GM12891 (cell line): ENCODE measurements around the gene PSAPL1.

Source experiments
- SPI1 ChIP-seq: IDR thresholded peaks from 2 replicates; pipeline ENCODE4 v1.6.1; 2011; ENCODE audit warnings: low read depth, low read length, control low read depth
- TAF1 ChIP-seq: IDR thresholded peaks from 2 replicates; pipeline ENCODE4 v1.6.1; 2011; ENCODE audit warnings: low read depth, low read length, control low read depth

DNA sequence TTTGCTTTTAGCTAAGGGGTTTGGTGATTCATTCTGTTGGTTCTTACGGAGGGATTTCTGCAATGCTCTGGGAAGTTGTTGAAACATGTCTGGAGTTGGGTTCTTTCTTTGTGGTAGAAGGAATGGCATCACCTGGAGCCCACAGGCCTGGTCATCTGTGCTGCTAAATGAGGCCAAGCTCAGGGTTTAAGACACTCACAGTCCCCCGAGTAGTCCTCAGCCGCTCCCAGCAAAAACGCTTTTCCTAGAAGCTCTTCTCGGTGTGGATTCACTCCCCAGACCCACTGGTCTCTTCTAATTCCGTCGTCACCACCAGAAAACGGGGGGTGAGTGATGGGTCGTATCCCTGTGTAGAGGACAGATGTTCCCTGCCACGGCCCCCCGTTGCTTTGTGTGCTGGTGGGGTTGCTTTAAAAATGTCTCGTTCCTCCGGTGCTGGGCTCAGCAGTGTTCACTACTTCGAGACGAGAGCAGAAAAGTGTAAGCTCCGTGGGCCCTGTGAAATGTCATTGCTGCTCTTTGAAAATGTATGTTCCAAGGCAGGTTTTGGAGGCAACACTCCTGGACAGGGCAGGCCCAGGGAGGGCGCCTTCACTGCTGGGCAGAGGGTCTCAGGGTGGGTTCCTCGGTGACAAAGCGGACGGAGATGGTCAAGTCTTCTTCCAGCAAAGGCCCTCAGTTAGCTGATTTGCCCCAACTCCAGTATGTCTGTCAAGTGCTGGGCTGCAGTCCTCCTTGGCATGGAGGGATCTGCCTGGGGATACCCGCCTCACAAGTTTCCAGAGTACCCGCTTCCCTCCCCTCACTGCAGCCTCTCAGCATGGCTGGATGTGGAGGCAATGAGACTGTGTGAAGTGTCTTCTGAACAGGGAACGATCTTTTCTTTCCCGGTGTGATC, 37.3 kb downstream of the PSAPL1 start:
- TF ChIP-seq SPI1 (no peak), TAF1 (no peak)
